ENCODE data around the gene PUS1. TPM values are rescaled to one million over a fixed set of nuclear protein-coding genes. Genes with fewer than 3 reads are reported as not detected.

Gene PUS1
- 15.2 and 21.0 TPM in 2 replicates for total RNA-seq

GRCh38 chr12:131928711-131929580 lies at the start of gene PUS1:
PUS1 (plus strand) TSS chr12:131929276; CDS start chr12:131929723, 447 bp downstream.

GRCh38 chr12:131894313-131894860 lies 34.7 kb upstream of the PUS1 start, which contains the start of gene ULK1:
ULK1 (plus strand) TSS chr12:131894622; CDS start chr12:131895002, 380 bp downstream.

DNA sequence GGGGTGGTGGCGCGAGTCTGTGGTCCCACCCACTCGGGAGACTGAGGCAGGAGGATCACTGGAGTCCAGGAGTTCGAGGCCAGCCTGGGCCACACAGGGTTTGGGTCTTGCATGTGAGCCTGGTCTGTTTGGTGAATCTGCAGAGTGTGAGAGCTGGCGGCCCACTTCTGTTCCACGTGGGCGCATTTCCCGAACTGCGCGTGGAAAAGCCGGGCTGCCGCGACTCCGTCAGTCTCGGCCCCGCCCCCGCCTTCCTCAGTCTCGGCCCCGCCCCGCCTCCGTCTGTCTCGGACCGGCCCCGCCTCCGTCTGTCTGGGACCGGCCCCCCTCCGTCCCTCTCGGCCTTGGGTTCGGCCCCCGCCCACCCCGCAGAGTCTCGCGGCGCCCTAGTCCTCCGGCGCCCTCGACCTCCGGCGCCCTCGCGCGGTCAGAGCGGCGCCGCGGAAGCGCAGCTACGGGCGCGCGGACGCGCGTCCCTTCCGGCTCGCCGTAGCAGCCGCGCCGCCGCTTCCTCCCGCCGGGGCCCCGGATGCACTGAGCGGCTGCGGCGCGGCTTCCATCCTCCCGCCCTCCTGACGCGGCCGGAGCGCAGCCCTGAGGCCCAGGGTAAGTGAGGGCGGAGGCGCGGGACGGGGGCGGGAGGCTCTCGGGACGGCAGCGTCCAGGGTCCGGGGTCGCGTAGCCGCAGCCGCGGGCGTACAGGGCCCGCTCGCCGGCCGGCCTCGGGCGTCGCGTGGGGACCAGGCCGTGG lies 20.5 kb downstream of the PUS1 start, which contains the start of gene EP400:
TSS of gene EP400 (plus strand) at position 512 of the 751 bp plus-strand sequence. CDS start 10,678 bp downstream, outside the sequence.

Other genes starting within 250 kb of the PUS1 start
- gene SFSWAP, start 218.2 kb upstream of the PUS1 start, total RNA-seq, result 26.7 and 32.3 TPM in 2 replicates
- gene MMP17, start 100.9 kb upstream of the PUS1 start, total RNA-seq, result 15.6 and 28.1 TPM in 2 replicates
- gene ULK1, start 34.7 kb upstream of the PUS1 start, total RNA-seq, result 13.6 and 14.2 TPM in 2 replicates
- gene EP400, start 20.7 kb downstream of the PUS1 start, total RNA-seq, result 14.0 and 14.3 TPM in 2 replicates
- gene DDX51, start 215.0 kb downstream of the PUS1 start, total RNA-seq, result 11.0 and 11.7 TPM in 2 replicates
- gene NOC4L, start 215.2 kb downstream of the PUS1 start, total RNA-seq, result 9.6 and 12.7 TPM in 2 replicates

Data from uterine smooth muscle cell (primary cell).